ENCODE results near the gene VIPR2.

Gene VIPR2

GRCh38 chr7:158994687-158995086 lies 150.0 kb downstream of the VIPR2 start:
- Histone ChIP-seq H3K4me2 (ENCODE audit: low read length) (no peak overlapping the region), H3K27me3 (ENCODE audit: control insufficient read depth, low read length) (no peaks in the 10 kb centered on the region), H3K4me1 (ENCODE audit: control insufficient read depth, low read length) (no peaks in the 10 kb centered on the region)

GRCh38 chr7:158993591-158993990 lies 151.1 kb downstream of the VIPR2 start:
- TF ChIP-seq CTCF (IDR thresholded peaks at IDR 0.05; ENCODE audit: low read depth, low read length, poor library complexity, severe bottlenecking): no peak
- no peak for TF ChIP-seq EZH2phosphoT487 (IDR thresholded peaks at IDR 0.05; ENCODE audit: borderline replicate concordance, low read length)
- Histone ChIP-seq H3K79me2 (ENCODE audit: control insufficient read depth, low read length) (no peaks in the 10 kb centered on the region), H3K27me3 (ENCODE audit: control insufficient read depth, low read length) (no peaks in the 10 kb centered on the region), H3F3A (ENCODE audit: control insufficient read depth, insufficient read depth) (no peaks in the 10 kb centered on the region), H3K4me2 (ENCODE audit: low read length) (no peak overlapping the region), H3K4me3 (ENCODE audit: low read length) (no peak overlapping the region), H3K9me2 (replicated peaks; ENCODE audit: control insufficient read depth, low read length) (no peaks in the 10 kb centered on the region), H4K20me1 (ENCODE audit: control insufficient read depth, insufficient read depth, low read depth, low read length) (no peaks in the 10 kb centered on the region), H3K9me3 (ENCODE audit: control insufficient read depth, insufficient read depth, low read length) (peaks cover under 1% of the 10 kb centered on the region; the same call in 1 of the 2 replicates), H3K4me1 (ENCODE audit: control insufficient read depth, low read length) (no peaks in the 10 kb centered on the region), H3K27ac (ENCODE audit: low read depth, low read length) (no peak overlapping the region), H3K36me3 (ENCODE audit: control insufficient read depth, low read length) (no peaks in the 10 kb centered on the region)

More at GRCh38 chr7:158994687-158995086, 150.0 kb downstream of the VIPR2 start:
- H4K20me1 ChIP-seq (ENCODE audit: control insufficient read depth, insufficient read depth, low read depth, low read length): no peaks in the 10 kb centered on the region
- no peaks in the 10 kb centered on the region for H3F3A ChIP-seq (ENCODE audit: control insufficient read depth, insufficient read depth)
- no peak overlapping the region for H3K4me3 ChIP-seq (ENCODE audit: low read length)
- H3K36me3 ChIP-seq (ENCODE audit: control insufficient read depth, low read length): no peaks in the 10 kb centered on the region
- no peaks in the 10 kb centered on the region for H3K9me2 ChIP-seq (replicated peaks; ENCODE audit: control insufficient read depth, low read length)
- TF ChIP-seq EZH2phosphoT487 (IDR thresholded peaks at IDR 0.05; ENCODE audit: borderline replicate concordance, low read length) (no peak), CTCF (IDR thresholded peaks at IDR 0.05; ENCODE audit: low read depth, low read length, poor library complexity, severe bottlenecking) (no peak)
- no peaks in the 10 kb centered on the region for H3K79me2 ChIP-seq (ENCODE audit: control insufficient read depth, low read length)
- H3K27ac ChIP-seq (ENCODE audit: low read depth, low read length): no peak overlapping the region
- no peaks in the 10 kb centered on the region for H3K9me3 ChIP-seq (ENCODE audit: control insufficient read depth, insufficient read depth, low read length)

- no peak overlapping the region for H3K4me3 ChIP-seq (ENCODE audit: low read length)
- no peaks in the 10 kb centered on the region for H3K9me2 ChIP-seq (replicated peaks; ENCODE audit: control insufficient read depth, low read length)
- no peaks in the 10 kb centered on the region for H3K27me3 ChIP-seq (ENCODE audit: control insufficient read depth, low read length)
- H3F3A ChIP-seq (ENCODE audit: control insufficient read depth, insufficient read depth): no peaks in the 10 kb centered on the region
- H4K20me1 ChIP-seq (ENCODE audit: control insufficient read depth, insufficient read depth, low read depth, low read length): no peaks in the 10 kb centered on the region
- H3K9me3 ChIP-seq (ENCODE audit: control insufficient read depth, insufficient read depth, low read length): peaks cover 8% of the 10 kb centered on the region; the same call in 1 of the 2 replicates
- H3K79me2 ChIP-seq (ENCODE audit: control insufficient read depth, low read length): no peaks in the 10 kb centered on the region
- H3K27ac ChIP-seq (ENCODE audit: low read depth, low read length): no peak overlapping the region
- TF ChIP-seq CTCF (IDR thresholded peaks at IDR 0.05; ENCODE audit: low read depth, low read length, poor library complexity, severe bottlenecking): no peak
- no peak for TF ChIP-seq EZH2phosphoT487 (IDR thresholded peaks at IDR 0.05; ENCODE audit: borderline replicate concordance, low read length)
- no peak overlapping the region for H3K4me2 ChIP-seq (ENCODE audit: low read length)
- H3K36me3 ChIP-seq (ENCODE audit: control insufficient read depth, low read length): no peaks in the 10 kb centered on the region
- H3K4me1 ChIP-seq (ENCODE audit: control insufficient read depth, low read length): no peaks in the 10 kb centered on the region
Measured at GRCh38 chr7:158992759-158993158, 151.9 kb downstream of the VIPR2 start.
